Measurements from ENCODE around the gene UVSSA. TPM values are rescaled to one million over a fixed set of nuclear protein-coding genes. Genes with fewer than 3 reads are reported as not detected.

Gene UVSSA, protein sequence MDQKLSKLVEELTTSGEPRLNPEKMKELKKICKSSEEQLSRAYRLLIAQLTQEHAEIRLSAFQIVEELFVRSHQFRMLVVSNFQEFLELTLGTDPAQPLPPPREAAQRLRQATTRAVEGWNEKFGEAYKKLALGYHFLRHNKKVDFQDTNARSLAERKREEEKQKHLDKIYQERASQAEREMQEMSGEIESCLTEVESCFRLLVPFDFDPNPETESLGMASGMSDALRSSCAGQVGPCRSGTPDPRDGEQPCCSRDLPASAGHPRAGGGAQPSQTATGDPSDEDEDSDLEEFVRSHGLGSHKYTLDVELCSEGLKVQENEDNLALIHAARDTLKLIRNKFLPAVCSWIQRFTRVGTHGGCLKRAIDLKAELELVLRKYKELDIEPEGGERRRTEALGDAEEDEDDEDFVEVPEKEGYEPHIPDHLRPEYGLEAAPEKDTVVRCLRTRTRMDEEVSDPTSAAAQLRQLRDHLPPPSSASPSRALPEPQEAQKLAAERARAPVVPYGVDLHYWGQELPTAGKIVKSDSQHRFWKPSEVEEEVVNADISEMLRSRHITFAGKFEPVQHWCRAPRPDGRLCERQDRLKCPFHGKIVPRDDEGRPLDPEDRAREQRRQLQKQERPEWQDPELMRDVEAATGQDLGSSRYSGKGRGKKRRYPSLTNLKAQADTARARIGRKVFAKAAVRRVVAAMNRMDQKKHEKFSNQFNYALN
- total RNA-seq (2014; rRNA removed; shearing (Covaris generic)): 4.6 and 7.1 TPM in 2 replicates
- polyA plus RNA-seq (2015; cell fraction: cytosol; rRNA removed): 5.0 and 5.8 TPM in 2 replicates
- 46.5 and 48.7 TPM in 2 replicates for polyA plus RNA-seq (2015; cell fraction: nucleus; rRNA removed)

DNA sequence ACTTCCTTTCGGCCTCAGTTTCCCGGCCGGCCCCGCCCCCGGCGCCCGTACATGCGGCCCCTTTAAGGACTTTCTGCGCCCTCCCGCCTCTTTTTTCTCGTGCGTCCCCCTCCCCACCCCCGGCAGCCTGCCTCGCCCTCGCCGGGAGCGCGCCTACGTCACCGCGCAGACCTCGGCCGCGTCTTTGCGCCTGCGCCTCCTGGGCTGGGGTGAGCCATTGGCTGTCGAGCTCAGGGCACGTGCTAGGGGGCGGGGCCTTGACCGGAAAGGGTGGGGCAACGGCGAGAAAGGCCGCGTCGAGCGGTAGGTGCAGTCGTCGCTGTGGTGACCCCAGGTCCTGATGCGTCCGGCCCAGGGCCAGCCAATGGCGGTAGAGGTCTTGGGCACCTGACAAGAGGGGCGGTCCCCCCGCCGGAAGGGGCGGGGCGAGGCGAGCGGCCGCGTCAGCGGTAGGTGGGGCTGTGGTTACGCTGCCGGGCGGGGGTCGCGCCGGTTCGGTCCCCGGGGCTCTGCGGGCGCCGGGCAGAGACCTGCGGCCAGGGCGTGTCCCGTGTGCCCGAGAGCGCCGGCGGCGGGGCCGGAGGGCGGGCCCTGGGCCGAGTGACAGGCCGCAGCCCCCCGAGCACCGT, at the start of gene UVSSA:
UVSSA (plus strand) TSS at position 428 of the 629 bp plus-strand sequence. CDS start 884 bp downstream, outside the sequence.
- DNase-seq (ENCODE audit: low read depth): peak; percentile 99

DNA sequence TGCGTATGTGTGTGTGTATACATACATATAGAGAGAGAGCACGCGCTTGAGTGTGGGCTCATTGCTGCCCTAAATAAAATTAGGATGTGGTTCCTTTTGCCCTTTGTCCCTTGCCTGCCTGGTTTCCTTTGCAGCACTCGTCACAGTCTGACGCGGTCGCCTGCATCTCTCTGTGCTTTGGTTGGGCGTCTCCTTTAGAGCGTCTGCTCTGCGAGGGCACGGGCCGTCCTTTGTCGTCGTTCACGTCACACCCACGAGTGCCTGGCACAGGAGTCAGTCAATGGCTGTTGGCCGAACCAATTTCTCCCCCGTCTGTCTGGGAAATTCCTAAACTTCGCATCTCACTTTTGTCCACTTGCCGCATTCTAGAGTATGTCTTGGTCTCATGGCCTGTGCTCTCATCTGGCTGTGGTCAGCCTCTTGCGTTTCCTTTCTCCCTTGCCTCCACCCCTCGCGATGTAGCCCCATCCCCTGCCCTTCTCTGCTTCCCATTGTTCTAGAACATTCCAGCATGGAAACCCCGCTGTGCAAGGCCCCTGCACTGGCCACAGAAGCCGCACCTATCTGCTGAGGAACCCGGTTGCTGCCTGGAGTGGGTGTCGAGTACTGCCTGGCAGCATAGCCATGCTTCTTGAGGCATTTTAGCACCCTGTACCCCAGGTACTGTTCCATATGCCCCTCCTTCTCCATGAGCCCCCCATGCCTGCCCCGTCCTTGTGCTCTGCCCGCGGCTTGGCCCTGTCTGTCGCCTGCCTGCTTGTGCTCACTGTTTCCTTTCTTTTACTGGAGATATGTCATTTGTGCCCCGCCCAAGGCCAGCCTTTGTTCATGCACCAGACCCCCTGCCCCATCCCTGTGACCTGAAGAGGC, 49.3 kb upstream of the UVSSA start:
- no peak for DNase-seq (ENCODE audit: low read depth)

DNA sequence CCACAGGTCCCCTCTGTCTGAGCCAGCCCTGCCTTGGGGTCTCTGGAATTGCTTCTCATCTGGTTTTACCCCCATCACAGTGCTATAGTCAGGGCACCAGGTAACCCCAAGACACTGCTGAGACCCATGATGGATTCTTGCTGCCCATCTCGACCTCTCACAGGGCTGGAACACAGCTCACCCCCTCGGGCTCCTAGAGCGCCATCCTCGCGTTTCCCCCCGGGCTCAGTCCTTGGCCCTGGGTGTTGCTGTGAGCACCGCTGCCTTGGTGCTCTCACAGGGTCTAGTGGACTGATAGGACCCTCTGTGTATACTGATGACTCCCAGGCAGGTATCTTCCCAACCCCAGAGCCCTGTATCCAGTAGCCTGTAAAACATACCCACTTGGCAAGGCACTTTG, 48.5 kb upstream of the UVSSA start:
- no peak for DNase-seq (ENCODE audit: low read depth)

DNA sequence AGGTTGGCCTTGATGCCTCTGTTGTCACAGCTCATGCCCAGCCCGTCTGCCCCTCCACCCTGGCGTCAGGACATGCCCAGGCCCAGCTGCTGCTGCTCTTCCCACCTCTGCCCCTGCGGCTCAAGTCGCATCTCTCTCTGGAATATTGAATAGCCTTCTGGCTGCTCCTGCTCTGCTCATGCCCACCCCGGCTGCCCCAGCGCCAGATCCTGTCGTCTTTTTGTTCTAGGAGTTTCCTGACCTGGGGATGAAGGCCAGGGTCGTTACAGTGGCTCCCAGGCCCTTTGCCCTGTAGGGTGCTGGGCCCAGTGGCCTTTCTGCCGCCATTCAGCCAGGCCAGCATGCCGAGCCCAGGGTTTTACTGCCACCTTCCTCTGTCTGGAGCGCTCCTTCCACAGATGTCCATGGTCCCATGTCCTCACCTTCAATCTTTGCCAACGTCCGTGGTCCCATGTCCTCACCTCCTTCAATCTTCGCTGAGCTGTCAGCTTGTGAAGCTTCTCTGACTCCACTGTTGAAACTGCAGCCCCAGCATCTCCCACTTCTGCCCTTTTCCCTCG, 47.6 kb upstream of the UVSSA start:
- DNase-seq (ENCODE audit: low read depth): no peak

DNA sequence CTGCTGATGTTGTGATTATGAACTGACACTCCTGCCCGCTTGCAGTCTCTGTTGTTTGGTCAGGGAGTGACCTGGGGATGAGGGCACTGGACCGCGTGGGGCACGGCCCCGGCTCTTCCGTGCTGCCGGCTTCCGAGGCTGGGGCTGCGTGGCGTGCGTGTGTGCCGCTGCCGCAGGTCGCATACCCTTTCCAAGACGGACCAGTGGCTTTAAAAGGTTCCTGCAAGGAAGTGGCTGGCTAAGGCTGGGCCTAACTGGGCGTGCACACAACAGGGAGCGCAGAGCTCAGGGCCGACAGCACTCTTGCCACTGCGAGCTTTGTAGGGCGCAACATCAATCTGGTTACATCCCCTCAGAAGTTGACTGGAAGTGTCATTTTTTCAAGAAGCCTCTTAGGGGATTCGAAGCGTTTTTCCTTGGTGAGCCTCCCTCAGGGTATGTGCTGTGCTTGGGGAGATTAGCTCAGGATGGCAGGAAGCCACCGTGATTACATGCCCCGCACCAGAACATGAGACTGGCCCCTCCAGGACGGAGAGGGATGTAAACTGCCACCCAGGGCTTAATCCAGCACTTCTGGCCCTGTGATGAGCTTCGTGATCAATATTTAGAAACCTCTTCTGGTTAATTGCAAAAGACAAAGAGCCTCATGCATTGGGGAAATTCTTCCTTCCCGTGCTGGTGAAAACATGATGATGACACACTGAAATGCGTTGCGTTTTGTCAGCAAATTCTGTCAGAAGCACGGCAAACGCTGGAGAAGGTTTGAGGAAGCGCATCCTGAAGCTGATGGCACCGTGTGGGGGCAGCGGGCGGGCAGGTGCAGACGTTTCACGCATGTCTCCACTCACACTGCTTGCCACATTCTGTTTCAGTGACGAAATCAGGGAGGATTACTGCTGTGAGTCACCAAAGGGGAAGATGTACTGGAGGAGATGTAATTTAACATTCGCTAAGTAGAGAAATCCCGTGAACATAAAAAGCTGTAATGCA, 46.2 kb upstream of the UVSSA start:
- peak; percentile 60 for DNase-seq (ENCODE audit: low read depth)

DNA sequence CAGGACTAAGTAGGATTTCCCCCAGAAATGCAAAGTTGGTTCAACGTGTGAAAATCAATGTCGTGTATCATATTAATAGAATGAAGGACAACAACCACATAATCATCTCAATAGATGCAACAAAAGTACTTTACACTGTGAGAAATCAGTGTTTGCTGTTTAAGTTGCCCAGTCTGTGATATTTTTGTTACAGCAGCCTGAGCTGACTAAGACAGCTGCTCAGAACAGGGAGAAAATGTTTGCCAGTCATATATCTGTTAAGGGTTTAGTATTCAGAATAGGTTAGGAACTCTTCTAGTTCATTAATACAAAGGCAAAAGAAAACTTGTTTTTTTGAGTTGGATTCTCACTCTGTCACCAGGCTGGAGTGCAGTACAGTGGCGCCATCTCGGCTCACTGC, 44.8 kb upstream of the UVSSA start:
- no peak for DNase-seq (ENCODE audit: low read depth)

DNA sequence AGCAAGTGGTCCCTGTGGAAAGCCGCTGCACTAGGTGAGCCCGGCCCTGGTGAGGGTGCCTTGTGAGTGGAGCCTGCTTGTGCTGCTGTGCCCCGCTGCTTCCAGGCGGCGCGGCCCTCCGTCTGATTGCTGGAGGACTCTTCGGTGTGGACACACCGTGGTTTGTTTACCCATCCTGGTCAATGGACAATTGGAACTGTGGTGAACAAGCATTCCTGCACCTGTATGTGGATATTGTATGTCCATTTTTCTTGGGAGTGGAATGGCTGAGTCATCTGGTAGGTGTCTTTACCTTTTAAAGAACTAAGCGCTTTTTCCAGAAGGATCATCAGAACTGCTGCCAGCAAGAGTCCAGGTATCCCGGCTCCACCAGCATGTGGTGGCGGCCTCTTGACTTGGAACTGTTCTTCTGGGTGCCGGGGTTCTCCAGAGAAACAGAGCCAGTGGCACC, 41.7 kb upstream of the UVSSA start:
- DNase-seq (ENCODE audit: low read depth): no peak

DNA sequence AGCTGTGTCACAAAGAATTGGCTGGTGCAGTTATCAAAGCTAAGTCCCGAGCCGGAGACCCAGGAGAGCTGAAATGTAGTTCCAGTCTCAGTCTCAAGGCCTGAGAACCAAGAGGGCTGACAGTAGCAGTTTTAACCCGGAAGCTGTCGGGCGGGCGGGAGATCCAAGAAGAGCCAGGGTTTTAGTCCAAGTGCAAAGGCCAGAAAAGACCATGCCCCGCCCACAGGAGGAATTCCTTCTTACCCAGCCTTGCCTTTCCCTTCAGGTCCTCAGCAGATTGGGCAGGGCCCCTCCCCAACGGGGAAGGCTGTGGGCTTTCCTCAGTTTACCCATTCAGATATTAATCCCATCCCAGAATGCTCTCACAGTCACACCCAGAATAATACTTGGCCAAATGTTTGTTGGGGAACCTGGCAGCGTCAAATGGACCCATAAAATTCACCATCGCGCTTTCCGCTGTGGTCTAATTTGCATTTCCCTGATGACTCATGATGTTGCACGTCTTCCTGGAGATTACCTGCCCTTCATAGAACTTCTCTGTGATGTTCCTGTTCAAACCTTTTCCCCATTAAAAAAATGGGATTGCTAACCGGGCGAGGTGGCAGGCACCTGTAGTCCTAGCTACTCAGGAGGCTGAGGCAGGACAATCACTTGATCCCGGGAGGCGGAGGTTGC, 41.1 kb upstream of the UVSSA start:
- DNase-seq (ENCODE audit: low read depth): no peak

DNA sequence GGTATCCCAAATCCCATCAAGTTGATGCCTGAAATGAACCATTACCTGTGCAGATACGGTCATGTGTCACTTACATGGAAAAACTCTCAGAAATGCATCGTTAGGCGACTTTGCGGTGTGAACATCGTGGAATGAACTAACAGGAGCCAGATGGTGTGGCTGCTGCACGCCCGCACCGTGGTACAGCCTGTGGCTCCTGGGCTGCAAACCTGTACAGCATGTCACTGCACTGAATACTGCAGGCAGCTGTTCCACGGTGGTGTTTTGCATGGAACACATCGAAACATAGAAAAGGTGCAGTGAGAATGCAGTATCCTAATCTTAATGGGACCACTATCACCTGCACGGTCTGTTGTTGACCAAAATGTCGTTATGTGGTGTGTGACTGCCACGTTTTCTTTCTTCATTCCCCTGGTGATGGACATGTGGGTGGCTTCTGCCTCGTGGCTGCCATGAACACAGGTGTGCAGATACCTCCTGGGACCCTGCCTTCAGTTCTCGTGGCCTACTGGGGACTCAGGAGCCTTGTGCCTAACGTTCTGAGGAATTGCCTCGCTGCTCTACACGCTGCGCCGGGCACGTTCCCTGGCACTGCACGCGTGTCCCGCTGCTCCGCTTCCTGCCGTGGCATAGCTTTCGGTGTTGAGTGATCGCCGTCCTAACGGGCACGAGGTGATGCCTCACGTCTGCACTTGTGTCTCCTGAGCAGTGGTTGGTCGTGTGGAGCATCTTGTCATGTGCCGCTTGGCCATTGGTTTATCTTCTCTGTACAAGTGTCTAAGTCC, 38.9 kb upstream of the UVSSA start:
- DNase-seq (ENCODE audit: low read depth): no peak

DNA sequence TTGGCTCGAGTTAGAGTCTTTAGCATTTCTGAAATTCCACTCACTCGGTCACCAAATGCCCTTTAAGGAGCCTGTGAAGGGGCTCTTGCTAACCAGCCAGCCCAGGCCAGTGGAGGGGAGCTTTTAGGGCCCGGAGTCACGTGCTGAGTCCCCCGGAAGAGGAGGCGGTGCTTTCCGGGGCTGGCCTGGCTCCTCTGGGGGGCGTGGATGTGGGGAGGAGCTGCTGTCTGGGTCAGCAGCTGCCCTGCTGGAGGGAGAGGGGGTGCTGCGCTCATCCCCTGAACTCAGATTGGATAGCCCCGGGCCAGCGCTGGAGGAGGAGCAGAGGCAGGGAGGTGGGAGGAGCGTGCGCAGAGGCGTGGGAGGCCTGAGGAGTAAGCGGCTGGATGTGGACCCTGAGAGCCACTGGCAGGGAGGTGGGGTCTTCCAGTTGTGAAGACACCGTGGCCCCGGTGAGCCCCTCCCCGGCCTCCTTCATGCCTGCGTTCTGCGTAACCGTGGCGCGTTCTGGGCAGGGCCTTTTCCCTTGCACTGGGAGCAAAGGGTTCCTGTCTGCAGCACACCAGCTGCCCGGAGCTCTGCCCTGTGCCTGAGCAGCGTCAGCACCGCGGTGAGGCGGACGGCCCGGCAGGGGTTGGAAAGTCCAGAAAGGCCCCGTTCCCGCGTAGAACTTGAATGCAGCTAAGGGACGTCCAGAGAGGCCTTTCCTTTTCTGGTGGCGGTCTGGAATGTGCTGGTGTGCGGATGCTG, 37.6 kb upstream of the UVSSA start:
- no peak for DNase-seq (ENCODE audit: low read depth)

DNA sequence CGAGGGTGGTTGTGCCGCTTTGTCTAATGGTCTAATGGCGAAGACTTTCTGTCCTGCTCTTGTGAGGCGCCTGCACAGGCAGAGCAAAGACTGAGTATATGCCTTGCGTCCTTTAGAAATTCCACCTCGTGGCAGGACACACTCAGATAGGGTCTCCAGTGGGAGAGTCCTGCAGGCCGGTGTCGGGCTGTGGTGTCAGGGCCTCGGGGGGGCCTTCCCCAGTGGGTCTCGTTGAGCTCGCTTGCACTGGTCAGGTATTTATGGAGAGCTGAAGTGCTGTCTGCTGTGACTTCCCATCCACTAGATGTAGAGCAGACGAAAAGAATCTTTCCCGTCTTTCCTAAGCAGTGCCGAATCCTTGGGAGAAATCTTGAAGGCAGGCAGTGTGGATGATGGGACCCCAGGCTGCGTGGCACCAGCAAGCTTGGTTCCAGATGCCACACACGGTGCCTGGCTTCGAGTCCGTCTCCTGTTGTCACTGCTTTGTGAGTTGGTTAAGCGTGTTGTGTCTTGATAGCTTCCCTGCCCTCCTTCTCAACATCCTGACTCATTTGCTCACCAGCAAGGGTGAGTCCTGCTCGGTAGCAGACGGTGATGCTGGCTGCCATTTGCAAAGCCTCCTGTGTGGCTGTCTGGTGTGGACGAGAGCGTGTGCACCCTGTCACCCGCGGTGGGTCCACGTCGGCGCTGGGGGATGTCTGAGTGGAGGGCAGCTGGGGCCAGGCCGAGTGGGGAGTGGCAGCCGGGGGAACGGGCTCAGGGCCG, 36.8 kb upstream of the UVSSA start:
- DNase-seq (ENCODE audit: low read depth): no peak

DNA sequence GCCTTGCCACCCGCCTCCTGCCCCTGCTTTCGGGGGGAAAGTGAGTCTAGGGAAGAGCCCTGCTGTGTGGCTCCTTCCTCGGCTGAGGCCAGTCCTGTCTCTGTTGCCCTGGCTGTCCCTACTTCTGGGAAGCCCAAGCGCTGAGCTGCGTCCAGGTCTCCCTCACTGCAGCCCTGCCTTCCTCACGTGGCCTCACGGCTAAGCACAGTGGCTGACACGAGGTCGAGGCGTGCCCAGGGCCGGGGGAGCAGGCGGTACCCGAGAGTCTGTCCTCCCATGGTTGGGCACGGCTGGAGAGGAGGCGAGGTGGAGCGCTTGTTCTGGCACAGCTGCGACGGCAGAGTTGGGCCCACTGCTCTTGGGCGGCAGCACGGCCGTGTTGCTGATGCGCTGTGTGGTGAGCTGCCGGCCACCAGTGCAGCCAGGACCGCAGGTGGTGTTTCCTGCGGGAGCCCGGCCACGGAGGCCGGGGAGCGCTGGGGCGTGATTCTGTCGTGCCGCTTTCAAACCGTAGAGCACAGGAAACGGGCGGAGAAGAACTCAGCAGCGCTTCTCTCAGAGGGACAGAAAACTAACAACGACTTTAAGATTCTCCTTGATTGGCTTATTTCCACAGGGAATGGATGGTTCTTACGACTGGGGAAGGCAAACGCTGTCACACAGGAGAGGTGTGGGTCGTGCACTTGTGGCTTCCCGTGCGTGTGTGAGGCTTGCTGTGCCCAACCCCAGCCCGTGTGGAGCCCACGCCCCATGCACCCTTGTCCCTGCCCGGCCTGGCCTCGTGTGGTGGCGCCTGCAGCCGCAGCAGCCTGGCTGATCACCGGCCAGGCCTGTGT, 36.0 kb upstream of the UVSSA start:
- no peak for DNase-seq (ENCODE audit: low read depth)

DNA sequence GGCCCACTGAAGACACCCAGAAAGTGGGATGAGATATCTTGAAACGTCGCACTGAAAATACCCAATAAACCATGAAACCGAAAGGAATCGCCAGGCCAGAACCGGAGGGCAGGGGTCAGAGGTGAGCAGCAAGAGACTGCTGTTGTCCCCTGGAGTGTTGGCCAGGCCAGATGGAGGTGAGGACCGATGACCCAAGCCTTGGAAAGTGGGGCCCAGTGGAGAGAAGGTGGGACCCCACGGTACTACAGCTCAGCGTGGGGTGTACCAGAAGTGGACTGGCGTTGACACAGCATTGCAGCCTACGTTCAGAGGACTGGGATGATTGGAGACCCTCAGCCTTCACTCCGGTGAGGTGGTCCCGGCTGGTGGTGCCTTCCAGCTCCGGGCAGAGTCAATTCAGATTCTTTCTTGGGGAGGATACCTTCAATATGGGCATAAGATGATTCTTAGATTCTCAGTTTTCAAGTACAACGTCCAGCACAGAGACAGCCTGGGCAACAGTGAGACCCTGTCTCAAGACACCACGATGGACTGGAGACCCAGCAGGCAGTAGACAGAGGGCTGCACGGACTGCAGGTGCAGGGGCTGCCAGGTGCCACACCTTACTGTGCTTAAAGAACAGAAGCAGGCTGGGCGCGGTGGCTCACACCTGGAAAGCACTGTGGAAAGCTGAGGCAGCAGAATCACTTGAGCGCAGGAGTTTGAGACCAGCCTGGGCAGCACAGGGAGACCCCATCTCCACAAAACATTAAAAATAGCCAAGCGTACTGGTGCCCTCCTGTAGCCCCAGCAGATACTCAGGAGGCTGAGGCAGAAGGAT, 34.0 kb upstream of the UVSSA start:
- no peak for DNase-seq (ENCODE audit: low read depth)

DNA sequence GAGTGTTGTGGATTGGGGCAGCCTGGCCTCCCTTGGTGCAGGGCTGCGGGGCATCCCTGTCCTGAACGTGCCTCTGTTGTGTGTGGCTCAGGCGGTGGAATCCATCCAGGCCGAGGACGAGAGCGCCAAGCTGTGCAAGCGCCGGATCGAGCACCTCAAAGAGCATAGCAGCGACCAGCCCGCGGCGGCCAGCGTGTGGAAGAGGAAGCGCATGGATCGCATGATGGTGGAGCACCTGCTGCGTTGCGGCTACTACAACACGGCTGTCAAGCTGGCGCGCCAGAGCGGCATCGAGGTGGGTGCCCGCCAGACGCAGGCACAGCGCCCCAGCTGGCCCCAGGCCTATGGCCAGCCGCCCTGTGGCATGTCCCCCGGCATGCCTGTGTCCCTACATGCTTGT, 31.7 kb upstream of the UVSSA start:
- DNase-seq (ENCODE audit: low read depth): no peak
